Common myeloid progenitor, CD34-positive (primary cell): Measurements from ENCODE around the gene HSF5.

Source experiments
- CTCF ChIA-PET: fragments of 350-600 bp; sonication (Branson Sonifier 250); formaldehyde crosslinking; loops from one replicate; lab custom pipeline; 2021; ENCODE audit warnings: antibody characterized with exemption; lab: Charles Lee
- POLR2A ChIA-PET: fragments of 350-600 bp; sonication (Branson Sonifier 250); formaldehyde crosslinking; loops from one replicate; lab custom pipeline; 2021; ENCODE audit warnings: antibody characterized with exemption; lab: Charles Lee
- DNase-seq, 3 donors: peaks; one replicate each; pipeline versions ENCODE4 v3.0.0 to v3.0.0-alpha.2; 2013
- H3K27ac ChIP-seq, 2 experiments: 1 replicate in 1 of 2; 2 replicates in 1 of 2; pipeline ENCODE4 v1.7.0; 2013; ENCODE audit warnings: inconsistent platforms in 2 of 2, low read length in 2 of 2, mild to moderate bottlenecking in 2 of 2, low read depth in 1 of 2, moderate library complexity in 1 of 2; ENCODE audit not compliant: severe bottlenecking in 2 of 2, insufficient read depth in 1 of 2, poor library complexity in 1 of 2
- H3K27me3 ChIP-seq, 5 experiments: replicated peaks in 2 of 5; 1 replicate in 3 of 5; 2 replicates in 2 of 5; pipeline versions ENCODE4 v1.6.1 to v1.7.0; 2013; ENCODE audit warnings: low read length in 4 of 5, mild to moderate bottlenecking in 2 of 5, moderate library complexity in 2 of 5, inconsistent platforms in 1 of 5; ENCODE audit not compliant: insufficient read depth in 5 of 5, control insufficient read depth in 4 of 5
- H3K36me3 ChIP-seq, 4 experiments: 1 replicate in 2 of 4; 2 replicates in 2 of 4; pipeline versions ENCODE4 v1.6.1 to v1.7.0; 2013; ENCODE audit warnings: low read length in 3 of 4, control low read depth in 1 of 4, mild to moderate bottlenecking in 1 of 4; ENCODE audit not compliant: control insufficient read depth in 4 of 4, insufficient read depth in 4 of 4
- H3K4me1 ChIP-seq, 4 experiments: 1 replicate in 3 of 4; 2 replicates in 1 of 4; pipeline versions ENCODE4 v1.6.1 to v1.7.1; 2013; ENCODE audit warnings: low read length in 3 of 4, mild to moderate bottlenecking in 3 of 4, control low read depth in 1 of 4, inconsistent platforms in 1 of 4, moderate library complexity in 1 of 4; ENCODE audit not compliant: control insufficient read depth in 4 of 4, insufficient read depth in 4 of 4; ENCODE audit errors: control extremely low read depth in 1 of 4
- H3K4me3 ChIP-seq, 7 experiments: 1 replicate in 4 of 7; 2 replicates in 3 of 7; pipeline versions ENCODE4 v1.5.1 to v1.7.0; 2013; ENCODE audit warnings: mild to moderate bottlenecking in 7 of 7, low read length in 6 of 7, moderate library complexity in 6 of 7, inconsistent platforms in 2 of 7, low read depth in 2 of 7, control low read depth in 1 of 7; ENCODE audit not compliant: insufficient read depth in 4 of 7, control insufficient read depth in 1 of 7; ENCODE audit errors: extremely low read depth in 1 of 7
- H3K9me3 ChIP-seq, 5 experiments: 1 replicate in 4 of 5; 2 replicates in 1 of 5; pipeline versions ENCODE4 v1.6.1 to v1.7.1; 2013; ENCODE audit warnings: low read length in 4 of 5, mild to moderate bottlenecking in 2 of 5, inconsistent platforms in 1 of 5, low read depth in 1 of 5, moderate library complexity in 1 of 5; ENCODE audit not compliant: control insufficient read depth in 4 of 5, insufficient read depth in 2 of 5; ENCODE audit errors: control extremely low read depth in 1 of 5
- WGBS: methylation state at CpG from one replicate; pipeline ENCODE4 v1.1.5; 2013; ENCODE audit not compliant: insufficient coverage; 5-methylcytosine and 5-hydroxymethylcytosine counted together

HSF5 gene

GRCh38 chr17:58370309-58370708 is 117.9 kb downstream of the HSF5 start:
- Histone ChIP-seq H3K27ac (no peak overlapping the region), H3K4me3 (no peak overlapping the region), H3K36me3 (peaks cover 0 to 1% (median 0%) of the 10 kb centered on the region in 4 experiments), H3K9me3 (no peaks in the 10 kb centered on the region), H3K4me1 (peaks cover 0 to 4% (median 1%) of the 10 kb centered on the region in 4 experiments), H3K27me3 (no peaks in the 10 kb centered on the region)
- ChIA-PET POLR2A (no interaction called here), CTCF (interaction anchor here (1.9 to 2.2 kb wide), 2 partner anchors 10 to 18 kb away, joined by 5 to 6 read pairs; partner anchors contain the start of gene SUPT4H1)
- DNase-seq = no peak
- WGBS = no CpG with 5 or more reads among the region's 5 CpGs
